OCI-LY7 (cell line): ENCODE results near the gene HMGB4. TPM values are rescaled to one million over a fixed set of nuclear protein-coding genes. Genes with fewer than 3 reads are reported as not detected.

Source experiments
- BruUV-seq: library from RNA; stranded (reverse); fragments of 400-500 nt; replicated peaks from 2 replicates; lab custom pipeline; 2021; lab: Mats Ljungman, UMichigan
- CTCF ChIA-PET: fragments of 300-600 bp; sonication (Branson Sonifier 250); formaldehyde crosslinking; loops from one replicate; lab custom pipeline; 2022; ENCODE audit warnings: antibody characterized with exemption; ENCODE audit not compliant: unreplicated experiment; lab: Charles Lee
- POLR2A ChIA-PET: fragments of 300-600 bp; sonication (Branson Sonifier 250); formaldehyde crosslinking; loops from one replicate; lab custom pipeline; 2022; ENCODE audit warnings: antibody characterized with exemption; lab: Charles Lee
- DNase-seq: peaks from one replicate; pipeline ENCODE4 v3.0.0-alpha.2; 2015; ENCODE audit warnings: low spot score
- H2AFZ ChIP-seq: fragments of 200-600 bp; sonication (generic), shearing (Covaris generic); 2 replicates; pipeline ENCODE4 v1.6.1; 2014; ENCODE audit warnings: mild to moderate bottlenecking, antibody characterized with exemption, low read length, moderate library complexity
- H3K27ac ChIP-seq: fragments of 200-600 bp; sonication (generic); 2 replicates; pipeline ENCODE4 v1.5.1; 2014; ENCODE audit warnings: mixed run types, low read depth, mild to moderate bottlenecking, moderate library complexity, low read length, inconsistent platforms; ENCODE audit not compliant: poor library complexity, severe bottlenecking
- H3K36me3 ChIP-seq: fragments of 200-600 bp; sonication (generic); 2 replicates; pipeline ENCODE4 v1.6.1; 2014; ENCODE audit warnings: mild to moderate bottlenecking, antibody characterized with exemption, low read length, moderate library complexity, mixed read lengths; ENCODE audit not compliant: insufficient read depth
- H3K4me1 ChIP-seq: fragments of 200-600 bp; sonication (generic); 2 replicates; pipeline ENCODE4 v1.5.1; 2014; ENCODE audit warnings: mild to moderate bottlenecking, low read length; ENCODE audit not compliant: insufficient read depth, poor library complexity, severe bottlenecking
- H3K4me2 ChIP-seq: fragments of 200-600 bp; sonication (generic); 2 replicates; pipeline ENCODE4 v1.6.1; 2014; ENCODE audit warnings: mild to moderate bottlenecking, low read length
- H3K4me3 ChIP-seq: fragments of 200-600 bp; sonication (generic); 2 replicates; pipeline ENCODE4 v1.5.1; 2014; ENCODE audit warnings: mild to moderate bottlenecking, low read depth, low read length; ENCODE audit not compliant: poor library complexity, severe bottlenecking
- H3K79me2 ChIP-seq: fragments of 200-600 bp; sonication (generic); 2 replicates; pipeline ENCODE4 v1.6.1; 2016; ENCODE audit warnings: low read depth, mild to moderate bottlenecking, low read length, moderate library complexity, mixed read lengths; ENCODE audit not compliant: insufficient read depth
- H3K9me2 ChIP-seq: fragments of 200-600 bp; sonication (generic); 2 replicates; pipeline ENCODE4 v1.6.1; 2016; ENCODE audit warnings: mild to moderate bottlenecking, low read length, mixed read lengths; ENCODE audit not compliant: insufficient read depth
- H3K9me3 ChIP-seq: fragments of 200-600 bp; sonication (generic); 2 replicates; pipeline ENCODE4 v1.6.1; 2014; ENCODE audit warnings: mild to moderate bottlenecking, mixed run types, low read length, mixed read lengths
- H4K20me1 ChIP-seq: fragments of 200-600 bp; sonication (generic); 2 replicates; pipeline ENCODE4 v1.6.1; 2014; ENCODE audit warnings: mild to moderate bottlenecking, antibody characterized with exemption, low read length, moderate library complexity, mixed read lengths; ENCODE audit not compliant: insufficient read depth
- EZH2phosphoT487 ChIP-seq: fragments of 200-600 bp; sonication (generic); IDR thresholded peaks from 2 replicates; pipeline ENCODE4 v1.6.1; 2018; ENCODE audit warnings: low read depth, borderline replicate concordance, mild to moderate bottlenecking, mixed run types, antibody characterized with exemption, low read length, moderate library complexity, mixed read lengths
- intact Hi-C: fragments of 100-400 bp; cut with micrococcal nuclease; formaldehyde crosslinking; loops from one replicate; pipeline ENCODE4 v1.10.0; 2022; ENCODE audit not compliant: unreplicated experiment
- total RNA-seq, 2 experiments: library from RNA; depleted of rRNA in 1 of 2; stranded (reverse); fragments of >200 nt in 1 of 2; shearing (Covaris generic) in 1 of 2; gene quantifications; 2 replicates each; pipeline ENCODE4 v1.2.3, GENCODE V29; 2014 to 2022
- TF ChIP-seq, protein P1 (sequence below): fragments of 200-600 bp; sonication (generic); conservative IDR thresholded peaks from 2 replicates; pipeline ENCODE4 v1.5.1; 2014; ENCODE audit warnings: mild to moderate bottlenecking, antibody characterized with exemption, low read length, moderate library complexity, mixed read lengths

Gene HMGB4
- total RNA-seq, 2 experiments from 2014 or later, result not detected

DNA sequence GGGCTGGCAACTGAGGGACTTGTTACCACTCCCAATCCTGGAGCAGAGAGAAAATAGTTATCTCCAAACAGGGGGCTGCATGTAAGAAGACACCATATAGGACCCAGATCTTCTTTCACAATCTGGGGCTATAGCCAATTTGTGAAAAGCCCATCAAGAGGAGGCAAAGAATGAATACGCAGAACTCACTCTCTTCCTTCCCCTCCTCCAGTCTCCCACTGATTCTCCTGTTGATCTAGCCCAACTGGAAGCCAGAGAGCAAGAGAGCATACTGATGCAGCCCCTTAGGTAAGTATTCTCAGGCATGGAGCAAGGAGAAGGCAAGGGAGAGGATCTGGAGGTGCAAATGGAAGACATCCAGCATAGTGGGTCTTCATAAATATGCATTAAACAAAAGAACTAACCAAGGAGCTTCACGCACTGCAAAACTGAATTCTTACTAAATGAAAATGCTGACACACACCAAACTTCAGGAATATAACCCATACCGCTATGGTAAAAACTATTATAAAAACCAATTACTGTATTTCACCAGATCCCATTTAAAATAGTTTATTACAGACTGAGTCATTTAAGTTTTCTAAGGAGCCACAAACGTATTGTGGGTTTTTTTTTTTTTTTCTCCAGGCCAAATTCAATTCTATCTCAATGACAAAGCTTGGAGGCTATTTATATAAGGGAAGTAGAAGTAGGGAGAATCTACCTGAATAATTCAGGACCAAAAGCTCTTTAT lies 15.5 kb upstream of the HMGB4 start:
- no peak overlapping the region for H3K4me3 ChIP-seq
- H3K4me1 ChIP-seq, result no peaks in the 10 kb centered on the region
- H3K4me2 ChIP-seq, result no peak overlapping the region
- POLR2A ChIA-PET, result no interaction called here
- no peak overlapping the region for H2AFZ ChIP-seq
- H3K36me3 ChIP-seq, result no peaks in the 10 kb centered on the region
- no TSS peak for BruUV-seq
- CTCF ChIA-PET, result no interaction called here
- no peaks in the 10 kb centered on the region for H3K9me3 ChIP-seq
- no peaks in the 10 kb centered on the region for H4K20me1 ChIP-seq
- H3K9me2 ChIP-seq, result no peaks in the 10 kb centered on the region
- no peaks in the 10 kb centered on the region for H3K79me2 ChIP-seq
- TF ChIP-seq EZH2phosphoT487, result no peak
- TF ChIP-seq, protein P1, sequence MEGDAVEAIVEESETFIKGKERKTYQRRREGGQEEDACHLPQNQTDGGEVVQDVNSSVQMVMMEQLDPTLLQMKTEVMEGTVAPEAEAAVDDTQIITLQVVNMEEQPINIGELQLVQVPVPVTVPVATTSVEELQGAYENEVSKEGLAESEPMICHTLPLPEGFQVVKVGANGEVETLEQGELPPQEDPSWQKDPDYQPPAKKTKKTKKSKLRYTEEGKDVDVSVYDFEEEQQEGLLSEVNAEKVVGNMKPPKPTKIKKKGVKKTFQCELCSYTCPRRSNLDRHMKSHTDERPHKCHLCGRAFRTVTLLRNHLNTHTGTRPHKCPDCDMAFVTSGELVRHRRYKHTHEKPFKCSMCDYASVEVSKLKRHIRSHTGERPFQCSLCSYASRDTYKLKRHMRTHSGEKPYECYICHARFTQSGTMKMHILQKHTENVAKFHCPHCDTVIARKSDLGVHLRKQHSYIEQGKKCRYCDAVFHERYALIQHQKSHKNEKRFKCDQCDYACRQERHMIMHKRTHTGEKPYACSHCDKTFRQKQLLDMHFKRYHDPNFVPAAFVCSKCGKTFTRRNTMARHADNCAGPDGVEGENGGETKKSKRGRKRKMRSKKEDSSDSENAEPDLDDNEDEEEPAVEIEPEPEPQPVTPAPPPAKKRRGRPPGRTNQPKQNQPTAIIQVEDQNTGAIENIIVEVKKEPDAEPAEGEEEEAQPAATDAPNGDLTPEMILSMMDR, result no peak
- DNase-seq, result no peak
- intact Hi-C loops, result no loop called here
- H3K27ac ChIP-seq, result no peak overlapping the region

DNA sequence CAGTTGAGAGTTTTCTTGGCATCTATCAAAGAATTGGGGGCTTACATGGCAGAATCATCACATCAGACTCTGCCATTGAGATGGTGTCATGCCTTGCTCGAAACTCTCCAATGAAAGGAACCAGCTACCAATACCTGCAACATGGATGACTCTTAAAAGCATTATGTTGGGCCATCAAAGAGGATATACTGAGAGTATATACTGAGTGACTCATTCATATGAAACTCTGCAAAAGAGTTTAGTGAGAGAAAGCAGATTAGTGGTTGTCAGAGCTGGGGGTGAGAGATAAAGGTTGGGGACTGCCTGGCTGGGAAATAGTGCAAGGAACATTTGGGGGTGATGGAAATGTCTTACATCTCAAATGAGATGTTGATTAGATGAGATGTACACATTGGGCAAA lies 14.7 kb upstream of the HMGB4 start:
- H3K4me3 ChIP-seq, result no peak overlapping the region
- no TSS peak for BruUV-seq
- no peak overlapping the region for H3K4me2 ChIP-seq
- no peaks in the 10 kb centered on the region for H3K79me2 ChIP-seq
- no peak for TF ChIP-seq EZH2phosphoT487
- TF ChIP-seq, protein P1, result no peak
- intact Hi-C loops, result no loop called here
- H3K9me3 ChIP-seq, result no peaks in the 10 kb centered on the region
- H3K27ac ChIP-seq, result no peak overlapping the region
- H3K9me2 ChIP-seq, result no peaks in the 10 kb centered on the region
- H3K36me3 ChIP-seq, result no peaks in the 10 kb centered on the region
- H3K4me1 ChIP-seq, result no peaks in the 10 kb centered on the region
- ChIA-PET CTCF (no interaction called here), POLR2A (no interaction called here)
- no peaks in the 10 kb centered on the region for H4K20me1 ChIP-seq
- H2AFZ ChIP-seq, result no peak overlapping the region
- DNase-seq, result no peak

DNA sequence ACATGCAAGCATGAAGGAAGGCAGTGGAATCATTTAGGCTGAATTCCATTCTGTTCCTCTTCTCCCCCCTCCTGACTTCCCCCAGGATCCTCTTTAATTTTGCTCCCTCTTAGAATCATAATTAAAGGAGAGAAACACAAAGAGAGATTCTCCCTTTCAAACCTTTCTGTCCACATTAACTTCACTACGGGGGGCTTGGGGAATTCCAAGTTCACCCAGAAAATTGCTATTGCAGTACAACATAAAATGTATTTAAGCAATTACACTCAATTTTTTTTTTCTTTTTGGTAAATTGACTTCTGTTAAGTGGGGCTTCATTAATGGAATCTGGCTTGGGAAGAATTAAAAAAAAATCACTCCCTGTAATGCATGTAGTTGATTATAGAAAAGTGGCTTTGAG lies 13.4 kb upstream of the HMGB4 start:
- Histone ChIP-seq H3K9me2 (no peaks in the 10 kb centered on the region), H3K4me2 (no peak overlapping the region), H3K27ac (no peak overlapping the region), H4K20me1 (no peaks in the 10 kb centered on the region), H3K36me3 (no peaks in the 10 kb centered on the region), H2AFZ (no peak overlapping the region), H3K79me2 (no peaks in the 10 kb centered on the region), H3K4me3 (no peak overlapping the region), H3K4me1 (no peaks in the 10 kb centered on the region), H3K9me3 (no peaks in the 10 kb centered on the region)
- BruUV-seq, result no TSS peak
- CTCF ChIA-PET, result no interaction called here
- TF ChIP-seq, protein P1, result no peak
- TF ChIP-seq EZH2phosphoT487, result no peak
- intact Hi-C loops, result no loop called here
- no peak for DNase-seq
- POLR2A ChIA-PET, result interaction anchor here (0.7 kb wide), 1 partner anchor 142 kb away, joined by 3 read pairs; no protein-coding TSS in a partner anchor
